Stomach (tissue), 4 donors: Measurements from ENCODE around the gene HCFC1.

ENCODE experiments used
- EP300 ChIP-seq: sonication (generic); formaldehyde crosslinking; IDR thresholded peaks from one replicate; pipeline ENCODE4 v1.6.1; 2017; ENCODE audit warnings: antibody characterized with exemption
- TF ChIP-seq, protein P1 (sequence below), 7 experiments: fragments of 450-650 bp in 4 of 7; fragments of 200-600 bp in 3 of 7; sonication (generic) in 3 of 7; IDR thresholded peaks; one replicate each; pipeline ENCODE4 v1.5.1; 2016 to 2019; ENCODE audit warnings: antibody characterized with exemption in 7 of 7, control low read depth in 2 of 7, mild to moderate bottlenecking in 1 of 7

DNA sequence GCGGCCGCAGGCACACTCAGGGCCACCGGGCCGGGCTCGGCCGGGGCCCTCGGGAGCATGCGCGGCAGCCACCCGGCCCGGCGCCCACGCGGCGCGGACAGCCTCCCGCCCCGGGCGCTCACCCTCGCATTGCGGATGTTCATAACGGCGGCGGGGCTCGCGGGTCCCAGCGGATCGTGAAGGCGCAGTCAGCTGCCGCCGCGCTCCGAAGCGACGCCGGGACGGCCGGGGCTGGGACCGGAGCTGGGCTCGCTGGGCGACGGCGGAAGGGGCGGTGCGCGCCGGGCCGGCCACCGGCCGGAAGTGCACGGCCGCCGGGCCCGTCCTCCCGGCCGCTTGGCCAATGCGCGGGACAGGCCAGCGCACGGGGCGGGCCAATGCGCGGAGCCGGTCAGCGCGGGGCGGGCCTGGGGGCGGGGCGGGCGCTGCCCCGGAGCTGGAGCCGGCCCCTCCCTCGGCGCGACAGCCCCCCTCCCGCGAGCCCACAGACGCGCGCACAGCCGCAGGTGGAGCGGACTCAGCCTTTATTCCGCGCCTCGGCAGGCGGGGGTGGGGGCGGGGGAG is 36.8 kb downstream of the HCFC1 start, which contains the start of gene NAA10:
- TF ChIP-seq EP300: no peak
- TF ChIP-seq, protein P1, sequence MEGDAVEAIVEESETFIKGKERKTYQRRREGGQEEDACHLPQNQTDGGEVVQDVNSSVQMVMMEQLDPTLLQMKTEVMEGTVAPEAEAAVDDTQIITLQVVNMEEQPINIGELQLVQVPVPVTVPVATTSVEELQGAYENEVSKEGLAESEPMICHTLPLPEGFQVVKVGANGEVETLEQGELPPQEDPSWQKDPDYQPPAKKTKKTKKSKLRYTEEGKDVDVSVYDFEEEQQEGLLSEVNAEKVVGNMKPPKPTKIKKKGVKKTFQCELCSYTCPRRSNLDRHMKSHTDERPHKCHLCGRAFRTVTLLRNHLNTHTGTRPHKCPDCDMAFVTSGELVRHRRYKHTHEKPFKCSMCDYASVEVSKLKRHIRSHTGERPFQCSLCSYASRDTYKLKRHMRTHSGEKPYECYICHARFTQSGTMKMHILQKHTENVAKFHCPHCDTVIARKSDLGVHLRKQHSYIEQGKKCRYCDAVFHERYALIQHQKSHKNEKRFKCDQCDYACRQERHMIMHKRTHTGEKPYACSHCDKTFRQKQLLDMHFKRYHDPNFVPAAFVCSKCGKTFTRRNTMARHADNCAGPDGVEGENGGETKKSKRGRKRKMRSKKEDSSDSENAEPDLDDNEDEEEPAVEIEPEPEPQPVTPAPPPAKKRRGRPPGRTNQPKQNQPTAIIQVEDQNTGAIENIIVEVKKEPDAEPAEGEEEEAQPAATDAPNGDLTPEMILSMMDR (IDR thresholded peaks at IDR 0.05): no peak
